Liver (tissue), 9 donors: ENCODE results near the gene KRT8. TPM values are rescaled to one million over a fixed set of nuclear protein-coding genes. Genes with fewer than 3 reads are reported as not detected.

Experiments
- DNase-seq: peaks from one replicate; pipeline ENCODE4 v3.0.0-alpha.2; 2017; ENCODE audit warnings: low spot score
- H3K27ac ChIP-seq, 2 donors: one replicate each; pipeline ENCODE4 v1.7.0; 2013; ENCODE audit warnings: inconsistent platforms in 2 of 2, low read length in 2 of 2, control low read depth in 1 of 2, low read depth in 1 of 2, mild to moderate bottlenecking in 1 of 2
- H3K27me3 ChIP-seq, 4 donors: one replicate each; pipeline versions ENCODE4 v1.6.1 to v1.7.0; 2013; ENCODE audit warnings: low read length in 3 of 4, inconsistent platforms in 1 of 4, mild to moderate bottlenecking in 1 of 4, moderate library complexity in 1 of 4; ENCODE audit not compliant: control insufficient read depth in 4 of 4, insufficient read depth in 4 of 4
- H3K36me3 ChIP-seq, 4 donors: one replicate each; pipeline versions ENCODE4 v1.6.1 to v1.7.0; 2013; ENCODE audit warnings: low read length in 3 of 4, mild to moderate bottlenecking in 3 of 4, low read depth in 1 of 4, moderate library complexity in 1 of 4; ENCODE audit not compliant: control insufficient read depth in 4 of 4, insufficient read depth in 3 of 4
- H3K4me1 ChIP-seq, 4 donors: one replicate each; pipeline versions ENCODE4 v1.6.1 to v1.7.0; 2013; ENCODE audit warnings: low read length in 3 of 4, mild to moderate bottlenecking in 3 of 4, moderate library complexity in 1 of 4; ENCODE audit not compliant: control insufficient read depth in 4 of 4, insufficient read depth in 4 of 4
- H3K4me3 ChIP-seq, 3 donors: one replicate each; pipeline versions ENCODE4 v1.6.1 to v1.7.0; 2013; ENCODE audit warnings: low read length in 3 of 3, control low read depth in 1 of 3, low read depth in 1 of 3, mild to moderate bottlenecking in 1 of 3
- H3K9ac ChIP-seq, 2 donors: one replicate each; pipeline ENCODE4 v1.7.0; 2013; ENCODE audit warnings: low read length in 2 of 2, mild to moderate bottlenecking in 2 of 2, moderate library complexity in 2 of 2, control low read depth in 1 of 2, low read depth in 1 of 2
- H3K9me3 ChIP-seq, 4 donors: one replicate each; pipeline versions ENCODE4 v1.6.1 to v1.7.0; 2013; ENCODE audit warnings: low read length in 3 of 4; ENCODE audit not compliant: control insufficient read depth in 4 of 4
- ATF3 ChIP-seq: IDR thresholded peaks from 2 replicates; pipeline ENCODE4 v1.6.1; 2016; ENCODE audit warnings: antibody characterized with exemption
- CTCF ChIP-seq: fragments of 150-350 bp; IDR thresholded peaks from 2 replicates; pipeline ENCODE4 v1.5.1; 2017; ENCODE audit warnings: improper control_type of control experiment, low read depth, low read length; ENCODE audit not compliant: missing input control
- EGR1 ChIP-seq, 2 donors: IDR thresholded peaks; 2 replicates each; pipeline ENCODE4 v1.6.1; 2016 to 2018; ENCODE audit warnings: antibody characterized with exemption in 2 of 2, low read depth in 2 of 2
- FOXA1 ChIP-seq: IDR thresholded peaks from 2 replicates; pipeline ENCODE4 v1.6.1; 2016; ENCODE audit warnings: antibody characterized with exemption
- FOXA2 ChIP-seq: IDR thresholded peaks from 2 replicates; pipeline ENCODE4 v1.6.1; 2016; ENCODE audit warnings: antibody characterized with exemption
- GABPA ChIP-seq, 2 donors: IDR thresholded peaks in 1 of 2; conservative IDR thresholded peaks in 1 of 2; 2 replicates each; pipeline ENCODE4 v1.6.1; 2016; ENCODE audit warnings: antibody characterized with exemption in 2 of 2, mild to moderate bottlenecking in 1 of 2, moderate library complexity in 1 of 2
- HNF4A ChIP-seq, 2 donors: conservative IDR thresholded peaks; 2 replicates each; pipeline ENCODE4 v1.6.1; 2016; ENCODE audit warnings: antibody characterized with exemption in 2 of 2, mild to moderate bottlenecking in 2 of 2
- HNF4G ChIP-seq: IDR thresholded peaks from 2 replicates; pipeline ENCODE4 v1.6.1; 2016; ENCODE audit warnings: antibody characterized with exemption
- JUND ChIP-seq, 2 donors: IDR thresholded peaks; 2 replicates each; pipeline ENCODE4 v1.6.1; 2016; ENCODE audit warnings: antibody characterized with exemption in 2 of 2
- NR2F2 ChIP-seq: IDR thresholded peaks from 2 replicates; pipeline ENCODE4 v1.6.1; 2016; ENCODE audit warnings: antibody characterized with exemption
- RAD21 ChIP-seq, 2 donors: IDR thresholded peaks; 2 replicates each; pipeline ENCODE4 v1.6.1; 2016; ENCODE audit warnings: antibody characterized with exemption in 2 of 2, mild to moderate bottlenecking in 2 of 2
- REST ChIP-seq: IDR thresholded peaks from 2 replicates; pipeline ENCODE4 v1.6.1; 2016; ENCODE audit warnings: antibody characterized with exemption, mild to moderate bottlenecking
- RXRA ChIP-seq, 2 donors: IDR thresholded peaks; 2 replicates each; pipeline ENCODE4 v1.6.1; 2017 to 2018; ENCODE audit warnings: antibody characterized with exemption in 2 of 2, mild to moderate bottlenecking in 1 of 2
- SP1 ChIP-seq: IDR thresholded peaks from 2 replicates; pipeline ENCODE4 v1.6.1; 2018; ENCODE audit warnings: antibody characterized with exemption, mild to moderate bottlenecking
- YY1 ChIP-seq: IDR thresholded peaks from 2 replicates; pipeline ENCODE4 v1.6.1; 2016; ENCODE audit warnings: antibody characterized with exemption, mild to moderate bottlenecking
- ZBTB33 ChIP-seq: IDR thresholded peaks from 2 replicates; pipeline ENCODE4 v1.6.1; 2016; ENCODE audit warnings: antibody characterized with exemption
- WGBS: extraction: QIAGEN DNeasy Blood & Tissue Kit; methylation state at CpG from one replicate; pipeline ENCODE4 v1.1.7; 2013; 5-methylcytosine and 5-hydroxymethylcytosine counted together
- polyA plus RNA-seq, 2 donors: library from polyadenylated mRNA; stranded (reverse) in 1 of 2; unstranded in 1 of 2; fragments of 200-250 nt in 1 of 2; fragments of >200 nt in 1 of 2; fragmentation: Nextera tagmentation in 1 of 2; extraction: Ambion mirVana in 1 of 2; gene quantifications; one replicate each; pipeline versions ENCODE4 v1.2.1 to v1.2.3, GENCODE V29; 2013 to 2015
- total RNA-seq, 2 donors: library from RNA; depleted of rRNA; stranded (reverse); fragments of >200 nt; gene quantifications; one replicate each; pipeline ENCODE4 v1.2.3, GENCODE V29; 2014
- TF ChIP-seq, protein P1 (sequence below): IDR thresholded peaks from 2 replicates; pipeline ENCODE4 v1.6.1; 2016; ENCODE audit warnings: antibody characterized with exemption
- donor health status: healthy.
- donor health status: healthy.
- donor health status: healthy.
- donor health status: healthy.
- donor health status: healthy.

Gene KRT8
- total and polyA plus RNA-seq, 4 donors, result 128 to 383 (median 198) TPM

DNA sequence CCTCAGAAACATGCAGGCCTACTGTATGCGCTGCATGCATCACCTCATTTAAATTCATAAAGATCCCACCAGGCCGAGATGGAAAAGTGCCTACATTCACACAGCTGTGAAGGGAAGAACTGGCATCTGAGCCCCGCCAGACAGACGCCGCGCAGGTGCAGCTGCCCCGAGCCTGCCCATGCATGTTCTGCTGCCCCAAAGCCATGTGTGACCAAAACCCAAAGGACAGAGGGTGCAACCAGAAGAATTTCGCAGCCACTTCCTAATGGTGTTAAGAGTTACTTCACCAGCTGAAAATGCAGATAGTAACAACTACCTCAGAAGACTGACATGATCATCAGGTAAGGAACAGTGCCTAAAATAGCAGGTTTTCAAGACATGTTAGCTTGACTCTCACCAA lies 13.5 kb upstream of the KRT8 start:
- no peaks in the 10 kb centered on the region for H3K9me3 ChIP-seq
- WGBS, result 94% methylated on average over 8 of the region's 8 CpGs
- H3K36me3 ChIP-seq, result no peaks in the 10 kb centered on the region
- TF ChIP-seq RXRA (IDR thresholded peaks at IDR 0.05) (no peak), HNF4A (conservative IDR thresholded peaks at IDR 0.05) (no peak), CTCF (no peak), FOXA2 (no peak), REST (no peak), ATF3 (no peak), FOXA1 (no peak), SP1 (no peak), YY1 (no peak), GABPA (IDR thresholded peaks at IDR 0.05 in 1 of 2, conservative IDR thresholded peaks at IDR 0.05 in 1 of 2) (no peak), RAD21 (IDR thresholded peaks at IDR 0.05) (no peak), JUND (IDR thresholded peaks at IDR 0.05) (no peak), NR2F2 (no peak), ZBTB33 (no peak), HNF4G (no peak), EGR1 (IDR thresholded peaks at IDR 0.05; ENCODE audit: low read depth in 2 of 2) (no peak)
- TF ChIP-seq, protein P1, sequence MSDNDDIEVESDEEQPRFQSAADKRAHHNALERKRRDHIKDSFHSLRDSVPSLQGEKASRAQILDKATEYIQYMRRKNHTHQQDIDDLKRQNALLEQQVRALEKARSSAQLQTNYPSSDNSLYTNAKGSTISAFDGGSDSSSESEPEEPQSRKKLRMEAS, result no peak
- H3K4me1 ChIP-seq, result no peaks in the 10 kb centered on the region
- no peak overlapping the region for H3K4me3 ChIP-seq
- DNase-seq, result no peak
- no peak overlapping the region for H3K9ac ChIP-seq
- no peaks in the 10 kb centered on the region for H3K27me3 ChIP-seq
- no peak overlapping the region for H3K27ac ChIP-seq

GRCh38 chr12:52917800-52918199 lies 12.9 kb upstream of the KRT8 start:
- 100% methylated on average over 1 of the region's 1 CpG for WGBS
- Histone ChIP-seq H3K9me3 (no peaks in the 10 kb centered on the region), H3K27ac (no peak overlapping the region), H3K36me3 (no peaks in the 10 kb centered on the region), H3K27me3 (no peaks in the 10 kb centered on the region), H3K9ac (no peak overlapping the region), H3K4me3 (no peak overlapping the region), H3K4me1 (no peaks in the 10 kb centered on the region)
- DNase-seq, result no peak
- TF ChIP-seq GABPA (IDR thresholded peaks at IDR 0.05 in 1 of 2, conservative IDR thresholded peaks at IDR 0.05 in 1 of 2) (no peak), ZBTB33 (no peak), HNF4G (no peak), HNF4A (conservative IDR thresholded peaks at IDR 0.05) (no peak), FOXA1 (no peak), CTCF (no peak), YY1 (no peak), SP1 (no peak), RXRA (IDR thresholded peaks at IDR 0.05) (no peak)
